ENCODE results near the gene TBR1. TPM values are rescaled to one million over a fixed set of nuclear protein-coding genes. Genes with fewer than 3 reads are reported as not detected.

TBR1 gene
- total RNA-seq, 1 donor from 2014 or later, result 0.05 TPM

DNA sequence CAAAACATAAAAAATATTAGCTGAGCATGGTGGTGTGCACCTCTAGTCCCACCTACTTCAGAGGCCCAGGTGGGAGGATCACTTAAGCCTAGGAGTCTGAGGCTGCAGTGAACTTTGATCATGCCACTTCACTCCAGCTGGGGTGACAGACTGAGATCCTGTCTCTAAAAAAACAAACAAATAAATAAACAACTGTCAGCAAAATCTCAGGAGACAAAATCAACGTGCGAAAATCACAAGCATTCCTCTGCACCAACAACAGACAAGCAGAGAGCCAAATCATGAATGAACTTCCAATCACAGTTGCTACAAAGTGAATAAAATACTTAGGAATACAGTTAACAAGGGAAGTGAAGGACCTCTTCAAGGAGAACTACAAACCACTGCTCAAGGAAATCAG lies 58.8 kb downstream of the TBR1 start:
- H3K4me1 Mint-ChIP-seq, result no peaks in the 10 kb centered on the region

More for the DNA sequence above, 58.8 kb downstream of the TBR1 start:
- DNase-seq (ENCODE audit: low read depth, low spot score), result no peak
- Mint-ChIP-seq H3K27me3 (ENCODE audit: low read depth) (peaks cover 3% of the 10 kb centered on the region), H3K9me3 (peaks cover 14% of the 10 kb centered on the region), H3K27ac (ENCODE audit: unreplicated experiment) (no peak overlapping the region), H3K4me3 (no peak overlapping the region), H3K36me3 (ENCODE audit: low read depth) (no peaks in the 10 kb centered on the region)
- TF ChIP-seq, protein P1, sequence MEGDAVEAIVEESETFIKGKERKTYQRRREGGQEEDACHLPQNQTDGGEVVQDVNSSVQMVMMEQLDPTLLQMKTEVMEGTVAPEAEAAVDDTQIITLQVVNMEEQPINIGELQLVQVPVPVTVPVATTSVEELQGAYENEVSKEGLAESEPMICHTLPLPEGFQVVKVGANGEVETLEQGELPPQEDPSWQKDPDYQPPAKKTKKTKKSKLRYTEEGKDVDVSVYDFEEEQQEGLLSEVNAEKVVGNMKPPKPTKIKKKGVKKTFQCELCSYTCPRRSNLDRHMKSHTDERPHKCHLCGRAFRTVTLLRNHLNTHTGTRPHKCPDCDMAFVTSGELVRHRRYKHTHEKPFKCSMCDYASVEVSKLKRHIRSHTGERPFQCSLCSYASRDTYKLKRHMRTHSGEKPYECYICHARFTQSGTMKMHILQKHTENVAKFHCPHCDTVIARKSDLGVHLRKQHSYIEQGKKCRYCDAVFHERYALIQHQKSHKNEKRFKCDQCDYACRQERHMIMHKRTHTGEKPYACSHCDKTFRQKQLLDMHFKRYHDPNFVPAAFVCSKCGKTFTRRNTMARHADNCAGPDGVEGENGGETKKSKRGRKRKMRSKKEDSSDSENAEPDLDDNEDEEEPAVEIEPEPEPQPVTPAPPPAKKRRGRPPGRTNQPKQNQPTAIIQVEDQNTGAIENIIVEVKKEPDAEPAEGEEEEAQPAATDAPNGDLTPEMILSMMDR (conservative IDR thresholded peaks at IDR 0.05), result no peak

Other genes starting within 250 kb of the TBR1 start
- 82.0 and 82.4 TPM in 2 replicates for gene PSMD14, start 107.9 kb upstream of the TBR1 start, total RNA-seq
- not detected in 2 replicates for gene SLC4A10, start 208.1 kb downstream of the TBR1 start, total RNA-seq

Data from neural crest cell (in vitro differentiated cells).